ENCODE results near the gene RAPSN.
"Not testable (repeated sequence)": the region's sequence is repeated elsewhere in the genome, so short reads cannot be mapped to it uniquely, and the experiment has no call there.

RAPSN gene

GRCh38 chr11:47466701-47467250, 17.8 kb upstream of the RAPSN start:
- no peak for DNase-seq (ENCODE audit: low spot score)
- Histone ChIP-seq H3K27ac (peak overlapping the region; percentile 33 to 81), H3K4me3 (peak overlapping the region; percentile 25)
- no peak for TF ChIP-seq CTCF (IDR thresholded peaks at IDR 0.05)

GRCh38 chr11:47466201-47466600, 17.3 kb upstream of the RAPSN start:
- no peak for DNase-seq (ENCODE audit: low spot score)
- peak overlapping the region; percentile 25 for H3K4me3 ChIP-seq
- TF ChIP-seq CTCF (IDR thresholded peaks at IDR 0.05): no peak
- H3K27ac ChIP-seq: peak overlapping the region in 1 of 2 donors; percentile 33

GRCh38 chr11:47464483-47464882, 15.5 kb upstream of the RAPSN start:
- H3K4me3 ChIP-seq: no peak overlapping the region
- no peak for DNase-seq (ENCODE audit: low spot score)
- H3K27ac ChIP-seq: peak overlapping the region in 1 of 2 donors; percentile 9
- no peak for TF ChIP-seq CTCF (IDR thresholded peaks at IDR 0.05)

GRCh38 chr11:47461876-47462275, 12.9 kb upstream of the RAPSN start:
- TF ChIP-seq CTCF (IDR thresholded peaks at IDR 0.05): no peak
- Histone ChIP-seq H3K4me3 (no peak overlapping the region), H3K27ac (no peak overlapping the region)
- no peak for DNase-seq (ENCODE audit: low spot score)

- no peak for TF ChIP-seq CTCF (IDR thresholded peaks at IDR 0.05)
- DNase-seq (ENCODE audit: low spot score): no peak
- H3K27ac ChIP-seq: no peak overlapping the region
- no peak overlapping the region for H3K4me3 ChIP-seq
Measured at GRCh38 chr11:47460571-47461235, 11.8 kb upstream of the RAPSN start.

GRCh38 chr11:47454258-47454671, 5.3 kb upstream of the RAPSN start:
- H3K27ac ChIP-seq; DNase-seq (ENCODE audit: low spot score); H3K4me3 ChIP-seq: not testable (repeated sequence)
- peak; percentile 70 for TF ChIP-seq CTCF (IDR thresholded peaks at IDR 0.05)

GRCh38 chr11:47453365-47453764, 4.4 kb upstream of the RAPSN start:
- Histone ChIP-seq H3K27ac (no peak overlapping the region), H3K4me3 (no peak overlapping the region)
- no peak for DNase-seq (ENCODE audit: low spot score)
- TF ChIP-seq CTCF (IDR thresholded peaks at IDR 0.05): no peak

All from coronary artery (tissue), 2 donors.